Measurements from ENCODE around the gene ATP2A1.

- TF ChIP-seq EZH2 (IDR thresholded peaks at IDR 0.05; ENCODE audit: borderline replicate concordance, low read length) = no peak
- TF ChIP-seq CTCF (IDR thresholded peaks at IDR 0.05; ENCODE audit: low read length) = no peak
Observed at GRCh38 chr16:28843766-28844165, 34.5 kb upstream of the ATP2A1 start.
